Endothelial cell of umbilical vein (primary cell): ENCODE results near the gene AMDHD2. TPM values are rescaled to one million over a fixed set of nuclear protein-coding genes. Genes with fewer than 3 reads are reported as not detected.

Source experiments
- BruUV-seq: library from RNA; stranded (reverse); fragments of 400-500 nt; replicated peaks from 2 replicates; lab custom pipeline; 2021; lab: Mats Ljungman, UMichigan
- CTCF ChIA-PET: fragments of 300-600, 350-600 bp; sonication (Branson Sonifier 250); formaldehyde crosslinking; loops from one replicate; lab custom pipeline; 2021; ENCODE audit warnings: antibody characterized with exemption, inconsistent platforms; lab: Charles Lee
- POLR2A ChIA-PET: fragments of 300-600, 350-600 bp; sonication (Branson Sonifier 250); formaldehyde crosslinking; loops from one replicate; lab custom pipeline; 2021; ENCODE audit warnings: antibody characterized with exemption, inconsistent platforms; lab: Charles Lee
- DNase-seq: peaks from one replicate; pipeline ENCODE4 v3.0.0-alpha.2; 2011; ENCODE audit warnings: low read depth, low spot score
- FAIRE-seq: peaks from 2 replicates; lab custom pipeline; 2011; peaks lifted over from hg19 to GRCh38; lab: Jason Lieb, UNC
- H2AFZ ChIP-seq: 2 replicates; pipeline ENCODE4 v1.6.0; 2012; ENCODE audit warnings: low read depth, low read length, control low read depth, inconsistent platforms
- H3K27ac ChIP-seq: 2 replicates; pipeline ENCODE4 v1.5.1; 2011; ENCODE audit warnings: low read depth, mild to moderate bottlenecking, control low read depth, low read length, moderate library complexity; ENCODE audit not compliant: insufficient read depth
- H3K27me3 ChIP-seq, 2 experiments: 2 replicates each; pipeline versions ENCODE4 v1.6.0 to v1.6.1; 2011; ENCODE audit warnings: low read length in 2 of 2, mixed read lengths in 1 of 2; ENCODE audit not compliant: control insufficient read depth in 2 of 2, insufficient read depth in 2 of 2
- H3K36me3 ChIP-seq, 2 experiments: 2 replicates in 1 of 2; 3 replicates in 1 of 2; pipeline ENCODE4 v1.5.1; 2011; ENCODE audit warnings: low read length in 2 of 2, mild to moderate bottlenecking in 1 of 2, moderate library complexity in 1 of 2; ENCODE audit not compliant: control insufficient read depth in 2 of 2, insufficient read depth in 2 of 2; ENCODE audit errors: extremely low read depth in 1 of 2
- H3K4me1 ChIP-seq: 3 replicates; pipeline ENCODE4 v1.5.1; 2011; ENCODE audit warnings: mild to moderate bottlenecking, low read length; ENCODE audit not compliant: control insufficient read depth, insufficient read depth; ENCODE audit errors: extremely low read depth
- H3K4me2 ChIP-seq: 2 replicates; pipeline ENCODE4 v1.6.1; 2011; ENCODE audit warnings: low read length, control low read depth, mixed read lengths; ENCODE audit not compliant: insufficient read depth
- H3K4me3 ChIP-seq, 3 experiments: fragments of 200-600 bp in 1 of 3; sonication (generic), shearing (Covaris generic) in 1 of 3; replicated peaks in 1 of 3; 2 replicates each; pipeline ENCODE4 v1.5.1; 2011 to 2016; ENCODE audit warnings: control low read depth in 3 of 3, low read length in 3 of 3, mild to moderate bottlenecking in 2 of 3, inconsistent platforms in 1 of 3, low read depth in 1 of 3, moderate library complexity in 1 of 3; ENCODE audit not compliant: insufficient read depth in 1 of 3
- H3K79me2 ChIP-seq: 2 replicates; pipeline ENCODE4 v1.6.0; 2012; ENCODE audit warnings: low read length, inconsistent platforms; ENCODE audit not compliant: control insufficient read depth, insufficient read depth
- H3K9ac ChIP-seq: replicated peaks from 2 replicates; pipeline ENCODE3; 2011; ENCODE audit warnings: low read length, control low read depth; ENCODE audit not compliant: insufficient read depth; ENCODE audit errors: extremely low read depth
- H3K9me1 ChIP-seq: replicated peaks from 3 replicates; pipeline ENCODE4 v1.6.0; 2011; ENCODE audit warnings: mild to moderate bottlenecking, low read length; ENCODE audit not compliant: control insufficient read depth, insufficient read depth; ENCODE audit errors: extremely low read depth
- H3K9me3 ChIP-seq: replicated peaks from 2 replicates; pipeline ENCODE4 v1.5.1; 2012; ENCODE audit warnings: low read length, inconsistent platforms; ENCODE audit not compliant: control insufficient read depth, insufficient read depth
- H4K20me1 ChIP-seq: replicated peaks from 2 replicates; pipeline ENCODE3; 2011; ENCODE audit warnings: mild to moderate bottlenecking, low read length; ENCODE audit not compliant: control insufficient read depth, insufficient read depth; ENCODE audit errors: extremely low read depth
- EZH2 ChIP-seq: IDR thresholded peaks from 2 replicates; pipeline ENCODE4 v1.6.1; 2012; ENCODE audit warnings: borderline replicate concordance, low read depth, mild to moderate bottlenecking, moderate library complexity, low read length, inconsistent platforms; ENCODE audit not compliant: severe bottlenecking
- FOS ChIP-seq: IDR thresholded peaks from 2 replicates; pipeline ENCODE4 v1.6.1; 2011; ENCODE audit warnings: mild to moderate bottlenecking, low read length, moderate library complexity, borderline replicate concordance; ENCODE audit not compliant: insufficient read depth
- GATA2 ChIP-seq: IDR thresholded peaks from 2 replicates; pipeline ENCODE4 v1.7.0; 2011; ENCODE audit warnings: low read depth, mild to moderate bottlenecking, moderate library complexity, mixed read lengths, low read length; ENCODE audit not compliant: insufficient read length, insufficient read depth
- JUN ChIP-seq: IDR thresholded peaks from 2 replicates; pipeline ENCODE4 v1.6.1; 2011; ENCODE audit warnings: borderline replicate concordance, low read depth; ENCODE audit not compliant: insufficient read length, insufficient read depth
- MYC ChIP-seq: IDR thresholded peaks from one replicate; pipeline ENCODE4 v1.6.1; 2011; ENCODE audit warnings: mild to moderate bottlenecking, low read depth, low read length
- POLR2A ChIP-seq: IDR thresholded peaks from 2 replicates; pipeline ENCODE4 v1.6.1; 2012; ENCODE audit warnings: low read depth, mild to moderate bottlenecking, control low read depth, low read length
- POLR2AphosphoS5 ChIP-seq: IDR thresholded peaks from 2 replicates; pipeline ENCODE4 v1.6.1; 2012; ENCODE audit warnings: low read depth, mild to moderate bottlenecking, control low read depth, low read length, moderate library complexity; ENCODE audit not compliant: insufficient read depth
- dilution Hi-C: fragments of 300-500 bp; cut with MboI; formaldehyde crosslinking; loops from one replicate; pipeline ENCODE4 v1.15.0; 2019; ENCODE audit warnings: low sequenced_read_pairs; ENCODE audit not compliant: extremely low pct_ligation_motif_present
- intact Hi-C: fragments of 100-400 bp; cut with micrococcal nuclease; formaldehyde crosslinking; loops from one replicate; pipeline ENCODE4 v1.10.0; 2022
- polyA plus RNA-seq, 4 experiments: library from polyadenylated mRNA; depleted of rRNA in 3 of 4; stranded (reverse) in 3 of 4; unstranded in 1 of 4; fragments of >200 nt; gene quantifications; 2 replicates each; pipeline versions ENCODE4 v1.2.1 to v1.2.3, GENCODE V29; 2011 to 2012; ENCODE audit warnings: missing spikeins in 1 of 4
- total RNA-seq: library from RNA; stranded (reverse); gene quantifications from 2 replicates; pipeline ENCODE4 v1.2.3, GENCODE V29; 2021
- TF ChIP-seq, protein P1 (sequence below): IDR thresholded peaks from 2 replicates; pipeline ENCODE4 v1.6.1; 2011; ENCODE audit not compliant: insufficient read depth, insufficient read length
- TF ChIP-seq, protein P2 (sequence below), 2 donors: IDR thresholded peaks; 1 replicate in 1 of 2; 2 replicates in 1 of 2; pipeline ENCODE4 v1.5.1; 2011; ENCODE audit warnings: low read length in 2 of 2, mild to moderate bottlenecking in 2 of 2, moderate library complexity in 2 of 2, control low read depth in 1 of 2, inconsistent platforms in 1 of 2, low read depth in 1 of 2; ENCODE audit not compliant: insufficient read depth in 1 of 2; ENCODE audit errors: extremely low read depth in 1 of 2

AMDHD2 gene
- total and polyA plus RNA-seq, 2 donors (not counting 3 experiments of a cell fraction or from before 2014, with no cell fraction given), result 39.4 to 59.5 TPM

- no peak overlapping the region for H3K4me3 ChIP-seq
- TF ChIP-seq GATA2 (no peak), EZH2 (no peak), POLR2AphosphoS5 (no peak), FOS (no peak), POLR2A (no peak), MYC (no peak), JUN (no peak)
- TF ChIP-seq, protein P1, sequence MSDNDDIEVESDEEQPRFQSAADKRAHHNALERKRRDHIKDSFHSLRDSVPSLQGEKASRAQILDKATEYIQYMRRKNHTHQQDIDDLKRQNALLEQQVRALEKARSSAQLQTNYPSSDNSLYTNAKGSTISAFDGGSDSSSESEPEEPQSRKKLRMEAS, result no peak
- TF ChIP-seq, protein P2, sequence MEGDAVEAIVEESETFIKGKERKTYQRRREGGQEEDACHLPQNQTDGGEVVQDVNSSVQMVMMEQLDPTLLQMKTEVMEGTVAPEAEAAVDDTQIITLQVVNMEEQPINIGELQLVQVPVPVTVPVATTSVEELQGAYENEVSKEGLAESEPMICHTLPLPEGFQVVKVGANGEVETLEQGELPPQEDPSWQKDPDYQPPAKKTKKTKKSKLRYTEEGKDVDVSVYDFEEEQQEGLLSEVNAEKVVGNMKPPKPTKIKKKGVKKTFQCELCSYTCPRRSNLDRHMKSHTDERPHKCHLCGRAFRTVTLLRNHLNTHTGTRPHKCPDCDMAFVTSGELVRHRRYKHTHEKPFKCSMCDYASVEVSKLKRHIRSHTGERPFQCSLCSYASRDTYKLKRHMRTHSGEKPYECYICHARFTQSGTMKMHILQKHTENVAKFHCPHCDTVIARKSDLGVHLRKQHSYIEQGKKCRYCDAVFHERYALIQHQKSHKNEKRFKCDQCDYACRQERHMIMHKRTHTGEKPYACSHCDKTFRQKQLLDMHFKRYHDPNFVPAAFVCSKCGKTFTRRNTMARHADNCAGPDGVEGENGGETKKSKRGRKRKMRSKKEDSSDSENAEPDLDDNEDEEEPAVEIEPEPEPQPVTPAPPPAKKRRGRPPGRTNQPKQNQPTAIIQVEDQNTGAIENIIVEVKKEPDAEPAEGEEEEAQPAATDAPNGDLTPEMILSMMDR (IDR thresholded peaks at IDR 0.05; ENCODE audit: extremely low read depth in 1 of 2, insufficient read depth in 1 of 2, low read depth in 1 of 2, low read length in 2 of 2), result no peak
- FAIRE-seq (no peak), DNase-seq (no peak)
- no peak overlapping the region for H3K9ac ChIP-seq
- peaks cover 6% of the 10 kb centered on the region for H3K4me1 ChIP-seq
- no peaks in the 10 kb centered on the region for H3K9me1 ChIP-seq
- no peaks in the 10 kb centered on the region for H3K27me3 ChIP-seq
- ChIA-PET CTCF (no interaction called here), POLR2A (no interaction called here)
- no peaks in the 10 kb centered on the region for H4K20me1 ChIP-seq
- H2AFZ ChIP-seq, result no peak overlapping the region
- H3K27ac ChIP-seq, result no peak overlapping the region
- no TSS peak for BruUV-seq
- no peaks in the 10 kb centered on the region for H3K79me2 ChIP-seq
- intact Hi-C loops (no loop called here), dilution Hi-C loops (no loop called here)
- H3K36me3 ChIP-seq, result peaks cover 7 to 45% of the 10 kb centered on the region in 2 experiments
- H3K4me2 ChIP-seq, result no peak overlapping the region
- no peaks in the 10 kb centered on the region for H3K9me3 ChIP-seq
Observed at GRCh38 chr16:2527071-2527783, 7.1 kb downstream of the AMDHD2 start.
